ENCODE measurements around the gene COMMD2. TPM values are rescaled to one million over a fixed set of nuclear protein-coding genes. Genes with fewer than 3 reads are reported as not detected.

Gene COMMD2
- total RNA-seq, 2 experiments from 2014 or later, result 42.0 to 46.8 TPM

DNA sequence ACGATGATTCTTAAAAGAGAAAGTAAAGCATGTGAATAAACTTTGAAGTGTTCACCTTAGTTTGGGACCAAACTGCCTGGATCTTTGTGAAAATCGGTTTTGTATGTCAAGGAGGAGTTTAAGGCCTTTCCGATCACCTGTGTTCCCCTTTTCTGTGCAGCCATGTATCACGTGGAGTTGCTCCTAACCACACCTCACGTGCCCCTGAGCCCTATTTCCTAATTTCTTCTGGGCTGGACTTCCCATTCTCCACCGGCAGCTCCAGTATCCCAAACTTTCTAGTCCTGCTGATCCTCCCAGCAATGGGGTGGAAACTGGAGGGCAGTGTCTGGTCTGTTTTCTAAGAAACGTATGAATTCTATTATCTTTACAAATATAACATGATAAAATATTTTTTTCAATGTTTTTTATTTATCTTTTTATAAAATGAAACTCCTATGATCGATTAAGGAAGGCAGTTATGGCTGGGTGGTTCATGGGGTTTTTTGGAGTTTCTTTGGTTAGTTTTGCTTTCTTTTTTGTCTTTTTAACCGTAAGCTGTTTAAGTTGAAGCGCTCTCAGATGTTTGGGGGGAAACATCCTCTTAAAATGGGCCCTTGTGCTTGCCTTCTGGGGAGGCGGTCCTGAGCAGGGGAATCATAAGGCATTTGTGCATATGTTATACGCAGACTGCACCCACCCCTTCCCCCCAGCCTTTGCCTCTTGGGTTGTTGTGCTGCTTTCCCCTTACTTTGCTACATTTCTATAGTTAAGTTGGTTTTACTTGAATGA is 50.9 kb downstream of the COMMD2 start:
- intact Hi-C loops (cut with DNase I, micrococcal nuclease), result no loop called here

More for the DNA sequence above, 50.9 kb downstream of the COMMD2 start:
- peak; percentile 29 for ATAC-seq (ENCODE audit: poor library complexity)
- peak overlapping the region; percentile 73 for H3K4me3 Mint-ChIP-seq
- no peaks in the 10 kb centered on the region for H3K27me3 ChIP-seq (ENCODE audit: control insufficient read depth in 1 of 2, insufficient read depth in 2 of 2, low read length in 2 of 2)
- peaks cover 3% of the 10 kb centered on the region for H3K4me1 ChIP-seq (ENCODE audit: insufficient read depth, low read length)
- no peaks in the 10 kb centered on the region for H3K4me1 Mint-ChIP-seq (ENCODE audit: low read depth)
- H3K9me3 Mint-ChIP-seq, result peaks cover 11% of the 10 kb centered on the region
- H3K36me3 ChIP-seq (ENCODE audit: insufficient read depth, low read length), result no peaks in the 10 kb centered on the region
- peak in 3 of 14 experiments; percentile 25 to 49 (median 27) for DNase-seq
- TF ChIP-seq, protein P1, sequence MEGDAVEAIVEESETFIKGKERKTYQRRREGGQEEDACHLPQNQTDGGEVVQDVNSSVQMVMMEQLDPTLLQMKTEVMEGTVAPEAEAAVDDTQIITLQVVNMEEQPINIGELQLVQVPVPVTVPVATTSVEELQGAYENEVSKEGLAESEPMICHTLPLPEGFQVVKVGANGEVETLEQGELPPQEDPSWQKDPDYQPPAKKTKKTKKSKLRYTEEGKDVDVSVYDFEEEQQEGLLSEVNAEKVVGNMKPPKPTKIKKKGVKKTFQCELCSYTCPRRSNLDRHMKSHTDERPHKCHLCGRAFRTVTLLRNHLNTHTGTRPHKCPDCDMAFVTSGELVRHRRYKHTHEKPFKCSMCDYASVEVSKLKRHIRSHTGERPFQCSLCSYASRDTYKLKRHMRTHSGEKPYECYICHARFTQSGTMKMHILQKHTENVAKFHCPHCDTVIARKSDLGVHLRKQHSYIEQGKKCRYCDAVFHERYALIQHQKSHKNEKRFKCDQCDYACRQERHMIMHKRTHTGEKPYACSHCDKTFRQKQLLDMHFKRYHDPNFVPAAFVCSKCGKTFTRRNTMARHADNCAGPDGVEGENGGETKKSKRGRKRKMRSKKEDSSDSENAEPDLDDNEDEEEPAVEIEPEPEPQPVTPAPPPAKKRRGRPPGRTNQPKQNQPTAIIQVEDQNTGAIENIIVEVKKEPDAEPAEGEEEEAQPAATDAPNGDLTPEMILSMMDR (IDR thresholded peaks at IDR 0.05), result no peak
- peaks cover 10 to 11% of the 10 kb centered on the region in 2 experiments for H3K9me3 ChIP-seq (ENCODE audit: control insufficient read depth in 1 of 2, insufficient read depth in 1 of 2, low read length in 2 of 2)
- peaks cover 4% of the 10 kb centered on the region for H3K36me3 Mint-ChIP-seq (ENCODE audit: low read depth)
- H3K27me3 Mint-ChIP-seq, result no peaks in the 10 kb centered on the region
- no peak overlapping the region for H3K27ac Mint-ChIP-seq
- CTCF ChIA-PET, result no interaction called here
- peak overlapping the region in 1 of 2 donors; percentile 5 for H3K27ac ChIP-seq (ENCODE audit: low read depth in 1 of 2, low read length in 2 of 2)
- POLR2A ChIA-PET, result no interaction called here
- peak overlapping the region; percentile 37 for H3K4me3 ChIP-seq (ENCODE audit: low read length)

Other genes with a start within 250 kb of the COMMD2 start
- gene WWTR1, start 94.5 kb downstream of the COMMD2 start, total RNA-seq, result under 1 TPM; 0.22 to 0.30 TPM
- not detected for gene ANKUB1, start 40.1 kb upstream of the COMMD2 start, total RNA-seq
- gene RNF13, start 60.7 kb upstream of the COMMD2 start, total RNA-seq, result 10 to 100 TPM; 39.1 to 44.1 TPM
- gene PFN2, start 218.4 kb upstream of the COMMD2 start, total RNA-seq, result 10 to 100 TPM; 15.5 to 15.8 TPM